ENCODE data around the gene MAML2. TPM values are rescaled to one million over a fixed set of nuclear protein-coding genes. Genes with fewer than 3 reads are reported as not detected.
A peak's percentile ranks its signal among the peaks of the same experiment; 100 is the strongest.

The MAML2 gene
- total and polyA plus RNA-seq, 2 of the 8 experiments (the other 6 are each of a cell fraction or from before 2014, with no cell fraction given): 3.8 to 6.6 TPM

DNA sequence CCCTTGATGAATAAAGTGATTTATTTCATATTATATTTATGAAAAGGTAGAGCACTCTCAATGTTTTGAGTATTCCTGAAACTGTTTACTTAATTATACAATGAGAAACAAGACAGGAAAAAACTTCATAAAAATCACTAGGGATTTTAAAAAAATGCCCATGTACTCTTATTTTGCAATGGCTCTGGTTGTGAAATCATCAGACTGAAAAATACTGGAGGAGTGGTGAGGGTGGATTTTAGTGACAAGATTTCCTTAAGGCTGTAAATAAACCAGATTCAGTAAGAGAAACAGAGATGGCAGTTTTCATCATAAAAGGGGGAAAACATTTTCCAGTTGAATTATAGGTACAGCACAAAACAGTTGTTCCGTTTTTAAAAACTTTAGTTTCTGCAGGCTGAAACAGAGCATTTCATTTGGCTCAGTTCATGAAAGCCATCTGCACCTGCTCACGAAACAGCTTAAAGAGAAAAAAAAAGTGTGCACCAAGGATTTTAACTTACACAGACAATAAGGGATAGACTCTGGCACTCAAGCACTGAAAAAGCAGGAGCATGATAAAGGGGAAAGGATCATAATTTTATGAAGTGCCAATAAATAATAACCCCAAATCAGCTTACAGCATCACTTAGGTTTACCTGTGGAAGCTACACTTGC, 100.7 kb downstream of the MAML2 start:
- Histone ChIP-seq H2AFZ (ENCODE audit: low read length) (no peak overlapping the region; the same call in 1 of the 2 replicates), H2BK12ac (ENCODE audit: low read depth, low read length) (no peak overlapping the region), H3K4me2 (ENCODE audit: insufficient read depth in 1 of 2, low read depth in 2 of 2, low read length in 2 of 2) (peak overlapping the region; percentile 49 to 75; a peak in 2 of 4 replicates), H3K4ac (replicated peaks; ENCODE audit: insufficient read length, low read depth, low read length) (no peak overlapping the region), H4K5ac (ENCODE audit: insufficient read length, low read depth, low read length) (no peak overlapping the region), H4K20me1 (replicated peaks in 1 of 2; ENCODE audit: control insufficient read depth in 1 of 2, insufficient read depth in 2 of 2, low read length in 2 of 2) (no peaks in the 10 kb centered on the region), H3K9ac (replicated peaks in 1 of 4; ENCODE audit: extremely low read depth in 1 of 4, low read depth in 3 of 4, low read length in 3 of 4) (no peak overlapping the region), H3K23me2 (ENCODE audit: low read depth, low read length) (no peaks in the 10 kb centered on the region), H2BK5ac (ENCODE audit: low read depth, low read length) (peak overlapping the region; percentile 19; the same call in 1 of the 2 replicates), H4K91ac (replicated peaks; ENCODE audit: insufficient read length, low read length) (no peak overlapping the region), H3K18ac (ENCODE audit: extremely low read depth, low read length) (no peak overlapping the region), H3K9me3 (ENCODE audit: insufficient read depth in 2 of 2, low read depth in 1 of 2, low read length in 1 of 2) (no peaks in the 10 kb centered on the region), H3K27ac (ENCODE audit: low read depth, low read length) (no peak overlapping the region), H3K14ac (ENCODE audit: insufficient read length) (no peak overlapping the region), H2BK20ac (ENCODE audit: low read length) (no peak overlapping the region), H3K27me3 (replicated peaks in 1 of 4; ENCODE audit: control insufficient read depth in 3 of 4, extremely low read depth in 1 of 4, insufficient read depth in 3 of 4, low read length in 3 of 4) (no peaks in the 10 kb centered on the region), H2AK5ac (ENCODE audit: low read depth, low read length) (no peak overlapping the region), H3K79me1 (ENCODE audit: low read depth, low read length) (no peaks in the 10 kb centered on the region), H3K36me3 (ENCODE audit: control insufficient read depth in 2 of 4, insufficient read depth in 4 of 4, low read length in 3 of 4) (no peaks in the 10 kb centered on the region), H3K56ac (replicated peaks; ENCODE audit: insufficient read length, low read depth, low read length) (no peak overlapping the region), H3K4me3 (ENCODE audit: extremely low read depth in 1 of 4, insufficient read depth in 2 of 4, low read depth in 3 of 4, low read length in 4 of 4) (peak overlapping the region in 1 of 4 experiments; percentile 58; a peak in 1 of 8 replicates), H3K4me1 (replicated peaks in 1 of 4; ENCODE audit: control insufficient read depth in 3 of 4, insufficient read depth in 4 of 4, low read length in 3 of 4) (peaks cover 0 to 8% (median 6%) of the 10 kb centered on the region in 4 experiments; a peak in 5 of 7 replicates), H4K8ac (ENCODE audit: extremely low read depth, insufficient read depth, low read length) (no peak overlapping the region), H2BK120ac (replicated peaks; ENCODE audit: low read depth, low read length) (no peak overlapping the region), H3K23ac (ENCODE audit: insufficient read length) (no peak overlapping the region), H3K79me2 (ENCODE audit: control insufficient read depth in 1 of 2, insufficient read depth in 2 of 2, low read length in 2 of 2) (no peaks in the 10 kb centered on the region), H2BK15ac (ENCODE audit: low read length) (no peak overlapping the region)
- DNase-seq (ENCODE audit: low read depth in 1 of 2, low spot score in 2 of 2) (no peak), FAIRE-seq (no peak)
- WGBS, 2 experiments (ENCODE audit: extremely low coverage in 1 of 2, insufficient coverage in 1 of 2, insufficient read length in 1 of 2, insufficient replicate concordance in 2 of 2, low coverage in 1 of 2, low lambda C conversion rate in 2 of 2, missing lambda C conversion rate in 1 of 2): 90% methylated on average over 2 of the region's 2 CpGs; no CpG with 5 or more reads in 1 of the 2 experiments
- POLR2A ChIA-PET (ENCODE audit: partially characterized antibody): interaction anchor here (0.6 to 3.6 kb wide), 12 partner anchors 12 to 392 kb away, joined by 3 to 20 read pairs (median 4); partner anchors contain the start of gene MAML2
- CTCF ChIA-PET (ENCODE audit: partially characterized antibody): interaction anchor here (0.7 to 2.3 kb wide), 9 partner anchors 13 to 196 kb away, joined by 3 to 9 read pairs (median 3); no protein-coding TSS in a partner anchor
- TF ChIP-seq EZH2 (IDR thresholded peaks at IDR 0.05; ENCODE audit: low read depth, low read length, severe bottlenecking): no peak
- TF ChIP-seq BACH1 (IDR thresholded peaks at IDR 0.05; ENCODE audit: low read length): no peak
- no peak for TF ChIP-seq CTBP2 (IDR thresholded peaks at IDR 0.05; ENCODE audit: borderline replicate concordance, insufficient read depth, insufficient read length, low read length)
- TF ChIP-seq EP300 (IDR thresholded peaks at IDR 0.05; ENCODE audit: borderline replicate concordance in 1 of 2, low read depth in 2 of 2, low read length in 2 of 2): no peak
- TF ChIP-seq POLR2AphosphoS5 (IDR thresholded peaks at IDR 0.05; ENCODE audit: low read depth, low read length): no peak
- no peak for TF ChIP-seq EGR1 (IDR thresholded peaks at IDR 0.05; ENCODE audit: borderline replicate concordance, low read depth, low read length)
- no peak for TF ChIP-seq CBX5 (IDR thresholded peaks at IDR 0.05; ENCODE audit: low read depth, low read length)
- TF ChIP-seq, protein P1, sequence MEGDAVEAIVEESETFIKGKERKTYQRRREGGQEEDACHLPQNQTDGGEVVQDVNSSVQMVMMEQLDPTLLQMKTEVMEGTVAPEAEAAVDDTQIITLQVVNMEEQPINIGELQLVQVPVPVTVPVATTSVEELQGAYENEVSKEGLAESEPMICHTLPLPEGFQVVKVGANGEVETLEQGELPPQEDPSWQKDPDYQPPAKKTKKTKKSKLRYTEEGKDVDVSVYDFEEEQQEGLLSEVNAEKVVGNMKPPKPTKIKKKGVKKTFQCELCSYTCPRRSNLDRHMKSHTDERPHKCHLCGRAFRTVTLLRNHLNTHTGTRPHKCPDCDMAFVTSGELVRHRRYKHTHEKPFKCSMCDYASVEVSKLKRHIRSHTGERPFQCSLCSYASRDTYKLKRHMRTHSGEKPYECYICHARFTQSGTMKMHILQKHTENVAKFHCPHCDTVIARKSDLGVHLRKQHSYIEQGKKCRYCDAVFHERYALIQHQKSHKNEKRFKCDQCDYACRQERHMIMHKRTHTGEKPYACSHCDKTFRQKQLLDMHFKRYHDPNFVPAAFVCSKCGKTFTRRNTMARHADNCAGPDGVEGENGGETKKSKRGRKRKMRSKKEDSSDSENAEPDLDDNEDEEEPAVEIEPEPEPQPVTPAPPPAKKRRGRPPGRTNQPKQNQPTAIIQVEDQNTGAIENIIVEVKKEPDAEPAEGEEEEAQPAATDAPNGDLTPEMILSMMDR (IDR thresholded peaks at IDR 0.05; ENCODE audit: control extremely low read depth in 1 of 3, insufficient read depth in 1 of 3, low read depth in 1 of 3, low read length in 3 of 3): no peak
- TF ChIP-seq MAFK (IDR thresholded peaks at IDR 0.05; ENCODE audit: low read depth, low read length): no peak
- no peak for TF ChIP-seq KDM5A (IDR thresholded peaks at IDR 0.05; ENCODE audit: low read length)
